ENCODE results near the gene ANXA6. TPM values are rescaled to one million over a fixed set of nuclear protein-coding genes. Genes with fewer than 3 reads are reported as not detected.

The ANXA6 gene
- total and polyA plus RNA-seq, 9 of the 15 experiments (the other 6 are each of a cell fraction or from before 2014, with no cell fraction given): 0.70 to 13.2 (median 8.3) TPM

DNA sequence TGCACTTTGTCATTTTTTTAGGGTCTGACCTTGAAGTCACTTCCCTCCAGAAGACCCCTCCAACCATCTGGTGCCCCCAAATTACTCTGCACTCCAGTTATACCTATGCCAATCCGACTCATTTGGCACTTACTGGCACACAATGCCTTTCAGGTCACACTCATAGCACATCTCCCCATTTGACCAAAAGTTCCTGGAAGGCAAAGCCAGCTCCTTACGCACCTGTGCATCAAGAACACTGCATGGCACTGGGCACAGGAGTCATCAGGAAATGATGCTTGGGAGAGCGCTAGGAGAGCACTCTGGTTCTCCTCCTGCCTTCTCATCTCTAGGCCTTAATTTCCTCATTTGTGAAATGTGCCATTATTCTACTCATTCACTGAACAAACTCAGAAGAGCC is 79.6 kb downstream of the ANXA6 start:
- CTCF ChIA-PET (ENCODE audit: low intra/inter-chr PET ratio): no interaction called here
- WGBS (ENCODE audit: insufficient coverage, low coverage, missing lambda C conversion rate): 77% methylated on average over 3 of the region's 3 CpGs
- intact Hi-C loops (cut with micrococcal nuclease) (no loop called here), in situ Hi-C loops (cut with MboI) (no loop called here)
- FAIRE-seq (no peak), DNase-seq (ENCODE audit: extremely low read depth in 1 of 4, low spot score in 3 of 4) (no peak), ATAC-seq (no peak)
- no peak for TF ChIP-seq FOXK1 (CRISPR knock-in tag; IDR thresholded peaks at IDR 0.05; ENCODE audit: borderline replicate concordance)
- TF ChIP-seq KLF16 (IDR thresholded peaks at IDR 0.05): no peak
- TF ChIP-seq, protein P1, sequence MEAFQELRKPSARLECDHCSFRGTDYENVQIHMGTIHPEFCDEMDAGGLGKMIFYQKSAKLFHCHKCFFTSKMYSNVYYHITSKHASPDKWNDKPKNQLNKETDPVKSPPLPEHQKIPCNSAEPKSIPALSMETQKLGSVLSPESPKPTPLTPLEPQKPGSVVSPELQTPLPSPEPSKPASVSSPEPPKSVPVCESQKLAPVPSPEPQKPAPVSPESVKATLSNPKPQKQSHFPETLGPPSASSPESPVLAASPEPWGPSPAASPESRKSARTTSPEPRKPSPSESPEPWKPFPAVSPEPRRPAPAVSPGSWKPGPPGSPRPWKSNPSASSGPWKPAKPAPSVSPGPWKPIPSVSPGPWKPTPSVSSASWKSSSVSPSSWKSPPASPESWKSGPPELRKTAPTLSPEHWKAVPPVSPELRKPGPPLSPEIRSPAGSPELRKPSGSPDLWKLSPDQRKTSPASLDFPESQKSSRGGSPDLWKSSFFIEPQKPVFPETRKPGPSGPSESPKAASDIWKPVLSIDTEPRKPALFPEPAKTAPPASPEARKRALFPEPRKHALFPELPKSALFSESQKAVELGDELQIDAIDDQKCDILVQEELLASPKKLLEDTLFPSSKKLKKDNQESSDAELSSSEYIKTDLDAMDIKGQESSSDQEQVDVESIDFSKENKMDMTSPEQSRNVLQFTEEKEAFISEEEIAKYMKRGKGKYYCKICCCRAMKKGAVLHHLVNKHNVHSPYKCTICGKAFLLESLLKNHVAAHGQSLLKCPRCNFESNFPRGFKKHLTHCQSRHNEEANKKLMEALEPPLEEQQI (IDR thresholded peaks at IDR 0.05): no peak
- TF ChIP-seq RFX1 (IDR thresholded peaks at IDR 0.05): no peak
- no peak for TF ChIP-seq SRSF3 (IDR thresholded peaks at IDR 0.05; ENCODE audit: insufficient read depth, low read length)
- H3K27me3 ChIP-seq (ENCODE audit: control insufficient read depth in 2 of 2, insufficient read depth in 2 of 2, low read length in 2 of 2): no peaks in the 10 kb centered on the region
- POLR2A ChIA-PET: interaction anchor here (1.2 to 2.6 kb wide), 2 partner anchors 9 to 21 kb away, joined by 3 to 12 read pairs; no protein-coding TSS in a partner anchor
- peaks cover 86% of the 10 kb centered on the region for H3K79me2 ChIP-seq (ENCODE audit: control insufficient read depth, insufficient read depth, low read length)
- no peak overlapping the region for H3K27ac ChIP-seq (ENCODE audit: extremely low read depth, low read depth, low read length)
- no peaks in the 10 kb centered on the region for H3K9me3 ChIP-seq (replicated peaks; ENCODE audit: control insufficient read depth, insufficient read depth, low read depth, low read length)
- H3K4me3 ChIP-seq: no peak overlapping the region
- H3K9me1 ChIP-seq (ENCODE audit: control insufficient read depth, insufficient read depth, low read length): no peaks in the 10 kb centered on the region
- H4K20me1 ChIP-seq (replicated peaks; ENCODE audit: control insufficient read depth, insufficient read depth, low read length): peaks cover 4% of the 10 kb centered on the region; the same call in 1 of the 2 replicates
- peaks cover 19 to 21% of the 10 kb centered on the region in 2 experiments; a peak in 4 of 5 replicates for H3K4me1 ChIP-seq (replicated peaks in 1 of 2; ENCODE audit: control insufficient read depth in 2 of 2, insufficient read depth in 2 of 2, low read length in 2 of 2)
- H3K4me2 ChIP-seq (ENCODE audit: insufficient read depth, low read length): no peak overlapping the region
- H2AFZ ChIP-seq (ENCODE audit: low read depth, low read length): no peak overlapping the region
- H3K9ac ChIP-seq (ENCODE audit: insufficient read depth in 1 of 2, low read depth in 2 of 2, low read length in 2 of 2): no peak overlapping the region
- BruUV-seq (replicated peaks): no TSS peak
- peaks cover 21% of the 10 kb centered on the region; the same call in 2 of the 3 replicates for H3K36me3 ChIP-seq (ENCODE audit: control insufficient read depth, insufficient read depth, low read length)
